Measurements from ENCODE around the gene NDUFA1.
"Not testable (repeated sequence)": the region's sequence is repeated elsewhere in the genome, so short reads cannot be mapped to it uniquely, and the experiment has no call there.

Gene NDUFA1

DNA sequence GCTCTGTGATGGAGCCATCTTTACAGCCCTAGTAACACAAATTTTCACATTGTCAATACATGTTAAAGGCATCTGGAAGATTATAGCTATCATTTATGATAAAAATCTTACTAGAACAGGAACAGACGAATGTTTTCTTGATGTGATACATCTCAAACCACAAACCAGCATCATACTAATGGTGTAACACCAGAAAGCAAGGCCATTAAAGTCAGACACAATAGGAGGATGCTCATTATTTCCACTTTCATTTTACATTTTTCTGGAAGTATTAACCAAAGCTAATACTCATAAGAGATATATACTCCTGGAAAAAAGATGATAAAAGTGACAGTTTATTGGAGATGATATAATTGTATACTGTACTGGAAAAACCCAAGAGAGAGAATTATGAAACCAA, 29.3 kb downstream of the NDUFA1 start:
- no peak for DNase-seq (ENCODE audit: low read depth, low spot score)

GRCh38 chrX:119916310-119916709, 44.7 kb downstream of the NDUFA1 start:
- DNase-seq (ENCODE audit: low read depth, low spot score), result no peak

- DNase-seq (ENCODE audit: low read depth, low spot score), result no peak
Observed at GRCh38 chrX:119917877-119918276, 46.2 kb downstream of the NDUFA1 start.

GRCh38 chrX:119919835-119920585, 48.4 kb downstream of the NDUFA1 start:
- no peak for DNase-seq (ENCODE audit: low read depth, low spot score)

- DNase-seq (ENCODE audit: low read depth, low spot score), result not testable (repeated sequence)
Observed at GRCh38 chrX:119922391-119922790, 50.8 kb downstream of the NDUFA1 start.
